Esophagus muscularis mucosa (tissue), 4 donors: ENCODE results near the gene PRR7. TPM values are rescaled to one million over a fixed set of nuclear protein-coding genes. Genes with fewer than 3 reads are reported as not detected.

Source experiments
- DNase-seq: peaks from one replicate; pipeline ENCODE4 v3.0.0-alpha.2; 2017; ENCODE audit errors: extremely low spot score
- H3K27ac ChIP-seq, 4 donors: fragments of 200-600 bp; sonication (generic); replicated peaks in 1 of 4; 1 replicate in 3 of 4; 2 replicates in 1 of 4; pipeline ENCODE4 v1.5.1; 2016 to 2019; ENCODE audit warnings: mild to moderate bottlenecking in 1 of 4
- H3K27me3 ChIP-seq, 4 donors: fragments of 200-600 bp; sonication (generic); one replicate each; pipeline versions ENCODE4 v1.5.1 to v1.6.0; 2016 to 2019
- H3K36me3 ChIP-seq, 4 donors: fragments of 200-600 bp; sonication (generic); one replicate each; pipeline ENCODE4 v1.5.1; 2016 to 2019
- H3K4me1 ChIP-seq, 4 donors: fragments of 200-600 bp; sonication (generic); one replicate each; pipeline ENCODE4 v1.5.1; 2016 to 2019
- H3K4me3 ChIP-seq, 4 donors: fragments of 200-600 bp; sonication (generic); 1 replicate in 2 of 4; 2 replicates in 2 of 4; pipeline ENCODE4 v1.5.1; 2016 to 2019; ENCODE audit warnings: mild to moderate bottlenecking in 4 of 4, moderate library complexity in 1 of 4
- H3K9me3 ChIP-seq, 4 donors: fragments of 200-600 bp; sonication (generic); 1 replicate in 3 of 4; 2 replicates in 1 of 4; pipeline ENCODE4 v1.5.1; 2016 to 2019
- CTCF ChIP-seq, 3 experiments: fragments of 200-600 bp in 2 of 3; fragments of 450-650 bp in 1 of 3; sonication (generic) in 2 of 3; IDR thresholded peaks; one replicate each; pipeline ENCODE4 v1.5.1; 2017 to 2019; ENCODE audit warnings: antibody characterized with exemption in 3 of 3, mild to moderate bottlenecking in 2 of 3, moderate library complexity in 1 of 3
- EP300 ChIP-seq: sonication (generic); formaldehyde crosslinking; IDR thresholded peaks from one replicate; pipeline ENCODE4 v1.6.1; 2017; ENCODE audit warnings: antibody characterized with exemption
- POLR2A ChIP-seq: fragments of 450-650 bp; IDR thresholded peaks from one replicate; pipeline ENCODE4 v1.6.1; 2017; ENCODE audit warnings: antibody characterized with exemption, moderate library complexity, mild to moderate bottlenecking, low read depth
- POLR2AphosphoS5 ChIP-seq, 2 donors: sonication (generic); formaldehyde crosslinking; IDR thresholded peaks; one replicate each; pipeline ENCODE4 v1.6.1; 2017; ENCODE audit warnings: antibody characterized with exemption in 2 of 2
- WGBS: methylation state at CpG from one replicate; pipeline ENCODE4 v1.1.5; 2018; 5-methylcytosine and 5-hydroxymethylcytosine counted together
- intact Hi-C: fragments of 100-400 bp; cut with DNase I; formaldehyde crosslinking; loops from one replicate; pipeline ENCODE4 v1.15.1; 2023
- total RNA-seq, 4 donors: library from RNA; depleted of rRNA; stranded (reverse); fragments of >200 nt; gene quantifications; one replicate each; pipeline versions ENCODE4 v1.1.0 to v1.2.1, GENCODE V29; 2016

PRR7 gene
- total RNA-seq, 4 donors from 2014 or later = 0.42 to 2.5 (median 1.6) TPM

GRCh38 chr5:177434437-177434836, 12.2 kb upstream of the PRR7 start:
- 81% methylated on average over 7 of the region's 8 CpGs for WGBS
- intact Hi-C loops = no loop called here
- peaks cover 46 to 97% (median 85%) of the 10 kb centered on the region in 4 donors for H3K36me3 ChIP-seq

GRCh38 chr5:177434942-177435738, 11.5 kb upstream of the PRR7 start:
- Histone ChIP-seq H3K4me1 (peaks cover 20 to 26% (median 24%) of the 10 kb centered on the region in 4 donors), H3K36me3 (peaks cover 46 to 93% (median 88%) of the 10 kb centered on the region in 4 donors), H3K27ac (no peak overlapping the region), H3K27me3 (no peaks in the 10 kb centered on the region), H3K9me3 (no peaks in the 10 kb centered on the region), H3K4me3 (no peak overlapping the region)
- 89% methylated on average over 10 of the region's 20 CpGs for WGBS
- TF ChIP-seq POLR2A = no peak
- TF ChIP-seq EP300 = no peak
- TF ChIP-seq POLR2AphosphoS5 (IDR thresholded peaks at IDR 0.05) = no peak
- TF ChIP-seq CTCF (IDR thresholded peaks at IDR 0.05) = no peak
- DNase-seq = no peak
- intact Hi-C loops = no loop called here

More at GRCh38 chr5:177434437-177434836, 12.2 kb upstream of the PRR7 start:
- no peaks in the 10 kb centered on the region for H3K27me3 ChIP-seq
- no peak overlapping the region for H3K4me3 ChIP-seq
- H3K9me3 ChIP-seq = no peaks in the 10 kb centered on the region
- no peak overlapping the region for H3K27ac ChIP-seq
- peaks cover 20 to 33% (median 29%) of the 10 kb centered on the region in 4 donors for H3K4me1 ChIP-seq
- TF ChIP-seq CTCF (IDR thresholded peaks at IDR 0.05) (no peak), EP300 (no peak), POLR2A (no peak), POLR2AphosphoS5 (IDR thresholded peaks at IDR 0.05) (no peak)
- no peak for DNase-seq

- H3K36me3 ChIP-seq = peaks cover 50 to 93% (median 88%) of the 10 kb centered on the region in 4 donors
Observed at GRCh38 chr5:177435847-177436536, 10.6 kb upstream of the PRR7 start.

GRCh38 chr5:177437623-177438022, 9.0 kb upstream of the PRR7 start:
- 76% methylated on average over 4 of the region's 4 CpGs for WGBS
- Histone ChIP-seq H3K27ac (no peak overlapping the region), H3K4me3 (no peak overlapping the region), H3K36me3 (peaks cover 46 to 92% (median 89%) of the 10 kb centered on the region in 4 donors), H3K27me3 (no peaks in the 10 kb centered on the region), H3K4me1 (peaks cover 0 to 2% (median under 1%) of the 10 kb centered on the region in 4 donors), H3K9me3 (no peaks in the 10 kb centered on the region)
- intact Hi-C loops = no loop called here
- TF ChIP-seq POLR2A (no peak), POLR2AphosphoS5 (IDR thresholded peaks at IDR 0.05) (no peak), EP300 (no peak), CTCF (IDR thresholded peaks at IDR 0.05) (no peak)
- DNase-seq = no peak

More at GRCh38 chr5:177435847-177436536, 10.6 kb upstream of the PRR7 start:
- DNase-seq = no peak
- intact Hi-C loops = no loop called here
- Histone ChIP-seq H3K27me3 (no peaks in the 10 kb centered on the region), H3K9me3 (no peaks in the 10 kb centered on the region), H3K4me3 (no peak overlapping the region), H3K4me1 (peaks cover 15 to 18% (median 16%) of the 10 kb centered on the region in 4 donors), H3K27ac (no peak overlapping the region)
- WGBS = 94% methylated on average over 34 of the region's 37 CpGs
- TF ChIP-seq POLR2A = no peak
- no peak for TF ChIP-seq EP300
- TF ChIP-seq CTCF (IDR thresholded peaks at IDR 0.05) = no peak
- no peak for TF ChIP-seq POLR2AphosphoS5 (IDR thresholded peaks at IDR 0.05)
